PC-9 (cell line): ENCODE measurements around the gene CNOT10.

Source experiments
- EZH2 ChIP-seq: fragments of 200-600 bp; sonication (generic); IDR thresholded peaks from 2 replicates; pipeline ENCODE4 v1.8.0; 2017; ENCODE audit warnings: antibody characterized with exemption, low read depth
- TF ChIP-seq, protein P1 (sequence below): fragments of 200-600 bp; sonication (generic); conservative IDR thresholded peaks from 2 replicates; pipeline ENCODE4 v1.6.1; 2017; ENCODE audit warnings: mixed run types, antibody characterized with exemption, mild to moderate bottlenecking, moderate library complexity

DNA sequence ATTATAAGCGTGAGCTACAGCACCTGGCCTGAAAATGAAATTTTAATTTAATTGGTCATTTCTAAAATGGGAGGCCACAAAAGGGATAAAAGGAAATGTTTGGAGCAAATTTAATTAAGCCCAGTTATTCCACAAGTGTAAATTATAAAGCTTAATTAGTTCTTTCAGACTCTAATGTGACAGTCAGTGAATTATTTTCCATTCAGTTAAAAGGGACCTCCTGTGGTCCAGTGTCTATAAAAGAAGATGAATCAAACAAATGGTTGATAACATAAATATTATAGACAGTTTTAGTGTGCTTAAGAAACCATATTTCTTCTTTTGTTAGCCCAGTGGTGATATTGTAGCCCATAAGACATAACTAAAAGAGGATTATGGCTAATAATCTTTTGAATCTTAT is 66.4 kb downstream of the CNOT10 start:
- TF ChIP-seq, protein P1, sequence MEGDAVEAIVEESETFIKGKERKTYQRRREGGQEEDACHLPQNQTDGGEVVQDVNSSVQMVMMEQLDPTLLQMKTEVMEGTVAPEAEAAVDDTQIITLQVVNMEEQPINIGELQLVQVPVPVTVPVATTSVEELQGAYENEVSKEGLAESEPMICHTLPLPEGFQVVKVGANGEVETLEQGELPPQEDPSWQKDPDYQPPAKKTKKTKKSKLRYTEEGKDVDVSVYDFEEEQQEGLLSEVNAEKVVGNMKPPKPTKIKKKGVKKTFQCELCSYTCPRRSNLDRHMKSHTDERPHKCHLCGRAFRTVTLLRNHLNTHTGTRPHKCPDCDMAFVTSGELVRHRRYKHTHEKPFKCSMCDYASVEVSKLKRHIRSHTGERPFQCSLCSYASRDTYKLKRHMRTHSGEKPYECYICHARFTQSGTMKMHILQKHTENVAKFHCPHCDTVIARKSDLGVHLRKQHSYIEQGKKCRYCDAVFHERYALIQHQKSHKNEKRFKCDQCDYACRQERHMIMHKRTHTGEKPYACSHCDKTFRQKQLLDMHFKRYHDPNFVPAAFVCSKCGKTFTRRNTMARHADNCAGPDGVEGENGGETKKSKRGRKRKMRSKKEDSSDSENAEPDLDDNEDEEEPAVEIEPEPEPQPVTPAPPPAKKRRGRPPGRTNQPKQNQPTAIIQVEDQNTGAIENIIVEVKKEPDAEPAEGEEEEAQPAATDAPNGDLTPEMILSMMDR, result no peak
- no peak for TF ChIP-seq EZH2
